ENCODE measurements around the gene TEX54. TPM values are rescaled to one million over a fixed set of nuclear protein-coding genes. Genes with fewer than 3 reads are reported as not detected.
A peak's percentile ranks its signal among the peaks of the same experiment; 100 is the strongest.
"Not testable (repeated sequence)": the region's sequence is repeated elsewhere in the genome, so short reads cannot be mapped to it uniquely, and the experiment has no call there.

The TEX54 gene
- total RNA-seq, 2 donors from 2014 or later: 1.0 TPM; not detected in 1

GRCh38 chr11:62861564-62862192 lies 29.0 kb upstream of the TEX54 start:
- not testable (repeated sequence) for ATAC-seq; H3K27me3 Mint-ChIP-seq; DNase-seq (ENCODE audit: low spot score); H3K9me3 Mint-ChIP-seq; H3K4me3 Mint-ChIP-seq; H3K36me3 Mint-ChIP-seq; H3K27ac Mint-ChIP-seq
- H3K4me1 Mint-ChIP-seq (ENCODE audit: low read depth in 2 of 2): peaks cover 17 to 21% of the 10 kb centered on the region in 2 donors

- Mint-ChIP-seq H3K27me3 (peaks cover 7 to 8% of the 10 kb centered on the region in 2 donors), H3K4me1 (ENCODE audit: low read depth in 2 of 2) (peaks cover 22 to 27% of the 10 kb centered on the region in 2 donors), H3K9me3 (no peaks in the 10 kb centered on the region), H3K27ac (no peak overlapping the region), H3K4me3 (peak overlapping the region; percentile 38), H3K36me3 (peaks cover 4% of the 10 kb centered on the region)
- DNase-seq (ENCODE audit: low spot score) (no peak), ATAC-seq (peak; percentile 74)
These were observed 28.4 kb upstream of the TEX54 start for GRCh38 chr11:62860835-62861563.

GRCh38 chr11:62859281-62859703 lies 26.7 kb upstream of the TEX54 start:
- H3K4me3 Mint-ChIP-seq: not testable (repeated sequence)
- Mint-ChIP-seq H3K4me1 (ENCODE audit: low read depth in 2 of 2) (peaks cover 39 to 43% of the 10 kb centered on the region in 2 donors), H3K36me3 (peaks cover 20% of the 10 kb centered on the region)

GRCh38 chr11:62858201-62858600 lies 25.6 kb upstream of the TEX54 start:
- H3K4me1 Mint-ChIP-seq (ENCODE audit: low read depth in 2 of 2): peaks cover 50 to 54% of the 10 kb centered on the region in 2 donors
- peaks cover 5 to 7% of the 10 kb centered on the region in 2 donors for H3K27me3 Mint-ChIP-seq
- DNase-seq (ENCODE audit: low spot score) (no peak), ATAC-seq (no peak)
- peaks cover 30% of the 10 kb centered on the region for H3K36me3 Mint-ChIP-seq
- H3K27ac Mint-ChIP-seq: peak overlapping the region; percentile 69 to 93
- peak overlapping the region; percentile 95 for H3K4me3 Mint-ChIP-seq
- H3K9me3 Mint-ChIP-seq: no peaks in the 10 kb centered on the region

More at GRCh38 chr11:62859281-62859703, 26.7 kb upstream of the TEX54 start:
- ATAC-seq; H3K27ac Mint-ChIP-seq; H3K9me3 Mint-ChIP-seq; H3K27me3 Mint-ChIP-seq; DNase-seq (ENCODE audit: low spot score): not testable (repeated sequence)

- peaks cover 53 to 58% of the 10 kb centered on the region in 2 donors for H3K4me1 Mint-ChIP-seq (ENCODE audit: low read depth in 2 of 2)
- peaks cover 5 to 7% of the 10 kb centered on the region in 2 donors for H3K27me3 Mint-ChIP-seq
- peaks cover 37% of the 10 kb centered on the region for H3K36me3 Mint-ChIP-seq
- H3K4me3 Mint-ChIP-seq: peak overlapping the region; percentile 95
- ATAC-seq: no peak
- no peaks in the 10 kb centered on the region for H3K9me3 Mint-ChIP-seq
- peak overlapping the region; percentile 69 to 93 for H3K27ac Mint-ChIP-seq
- no peak for DNase-seq (ENCODE audit: low spot score)
These were observed 24.9 kb upstream of the TEX54 start for GRCh38 chr11:62857541-62857982.

- ATAC-seq (no peak), DNase-seq (ENCODE audit: low spot score) (no peak)
- H3K36me3 Mint-ChIP-seq: peaks cover 45% of the 10 kb centered on the region
- peaks cover 5 to 7% of the 10 kb centered on the region in 2 donors for H3K27me3 Mint-ChIP-seq
- peak overlapping the region; percentile 95 for H3K4me3 Mint-ChIP-seq
- H3K27ac Mint-ChIP-seq: peak overlapping the region; percentile 90 to 93
- H3K4me1 Mint-ChIP-seq (ENCODE audit: low read depth in 2 of 2): peaks cover 56 to 63% of the 10 kb centered on the region in 2 donors
- no peaks in the 10 kb centered on the region for H3K9me3 Mint-ChIP-seq
These were observed 23.8 kb upstream of the TEX54 start for GRCh38 chr11:62856333-62856895.

- peak overlapping the region; percentile 95 for H3K4me3 Mint-ChIP-seq
- peaks cover 51 to 56% of the 10 kb centered on the region in 2 donors for H3K4me1 Mint-ChIP-seq (ENCODE audit: low read depth in 2 of 2)
- H3K36me3 Mint-ChIP-seq: peaks cover 45% of the 10 kb centered on the region
These were observed 23.1 kb upstream of the TEX54 start for GRCh38 chr11:62855571-62856332.

GRCh38 chr11:62854825-62855570 lies 22.4 kb upstream of the TEX54 start:
- H3K4me3 Mint-ChIP-seq: peak overlapping the region; percentile 95
- H3K27me3 Mint-ChIP-seq: peaks cover 5 to 7% of the 10 kb centered on the region in 2 donors
- DNase-seq (ENCODE audit: low spot score) (no peak), ATAC-seq (no peak)
- peaks cover 48 to 53% of the 10 kb centered on the region in 2 donors for H3K4me1 Mint-ChIP-seq (ENCODE audit: low read depth in 2 of 2)
- no peaks in the 10 kb centered on the region for H3K9me3 Mint-ChIP-seq
- peak overlapping the region; percentile 90 to 93 for H3K27ac Mint-ChIP-seq
- H3K36me3 Mint-ChIP-seq: peaks cover 45% of the 10 kb centered on the region

More at GRCh38 chr11:62855571-62856332, 23.1 kb upstream of the TEX54 start:
- ATAC-seq (peak; percentile 94 to 95), DNase-seq (ENCODE audit: low spot score) (peak; percentile 99)
- Mint-ChIP-seq H3K9me3 (no peaks in the 10 kb centered on the region), H3K27ac (peak overlapping the region; percentile 90 to 93), H3K27me3 (peaks cover 5 to 7% of the 10 kb centered on the region in 2 donors)

GRCh38 chr11:62854013-62854824 lies 21.6 kb upstream of the TEX54 start:
- H3K27ac Mint-ChIP-seq: peak overlapping the region; percentile 90 to 93

GRCh38 chr11:62853279-62853965 lies 20.8 kb upstream of the TEX54 start:
- DNase-seq (ENCODE audit: low spot score): no peak

More at GRCh38 chr11:62854013-62854824, 21.6 kb upstream of the TEX54 start:
- ATAC-seq (no peak), DNase-seq (ENCODE audit: low spot score) (no peak)
- Mint-ChIP-seq H3K27me3 (peaks cover 5 to 7% of the 10 kb centered on the region in 2 donors), H3K4me1 (ENCODE audit: low read depth in 2 of 2) (peaks cover 48 to 53% of the 10 kb centered on the region in 2 donors), H3K9me3 (no peaks in the 10 kb centered on the region), H3K36me3 (peaks cover 45% of the 10 kb centered on the region), H3K4me3 (peak overlapping the region; percentile 95)

GRCh38 chr11:62852523-62853188 lies 20.0 kb upstream of the TEX54 start:
- peaks cover 43% of the 10 kb centered on the region for H3K36me3 Mint-ChIP-seq
- DNase-seq (ENCODE audit: low spot score) (no peak), ATAC-seq (no peak)
- peak overlapping the region; percentile 95 for H3K4me3 Mint-ChIP-seq
- no peaks in the 10 kb centered on the region for H3K9me3 Mint-ChIP-seq
- peaks cover 44 to 49% of the 10 kb centered on the region in 2 donors for H3K4me1 Mint-ChIP-seq (ENCODE audit: low read depth in 2 of 2)
- peaks cover 1 to 4% of the 10 kb centered on the region in 2 donors for H3K27me3 Mint-ChIP-seq
- H3K27ac Mint-ChIP-seq: peak overlapping the region; percentile 90 to 93

More at GRCh38 chr11:62853279-62853965, 20.8 kb upstream of the TEX54 start:
- H3K27ac Mint-ChIP-seq: peak overlapping the region; percentile 90 to 93
- H3K36me3 Mint-ChIP-seq: peaks cover 45% of the 10 kb centered on the region
- no peak for ATAC-seq
- peak overlapping the region; percentile 95 for H3K4me3 Mint-ChIP-seq
- no peaks in the 10 kb centered on the region for H3K9me3 Mint-ChIP-seq
- H3K4me1 Mint-ChIP-seq (ENCODE audit: low read depth in 2 of 2): peaks cover 48 to 53% of the 10 kb centered on the region in 2 donors
- peaks cover 5 to 7% of the 10 kb centered on the region in 2 donors for H3K27me3 Mint-ChIP-seq

Data from natural killer cell treated with Interleukin-12 subunit alpha and Interleukin-12 subunit beta and Interleukin-15 and Interleukin-18, amount 100 ng/mL, for 72 hours (primary cell).